Urothelium cell line (cell line): ENCODE data around the gene PTPA.
"Not testable (repeated sequence)": the region's sequence is repeated elsewhere in the genome, so short reads cannot be mapped to it uniquely, and the experiment has no call there.

Source experiments
- DNase-seq: peaks from one replicate; pipeline ENCODE4 v3.0.0; 2011; ENCODE audit warnings: low spot score, mixed read lengths
- FAIRE-seq: peaks from 2 replicates; lab custom pipeline; 2011; peaks lifted over from hg19 to GRCh38; lab: Jason Lieb, UNC

PTPA gene

DNA sequence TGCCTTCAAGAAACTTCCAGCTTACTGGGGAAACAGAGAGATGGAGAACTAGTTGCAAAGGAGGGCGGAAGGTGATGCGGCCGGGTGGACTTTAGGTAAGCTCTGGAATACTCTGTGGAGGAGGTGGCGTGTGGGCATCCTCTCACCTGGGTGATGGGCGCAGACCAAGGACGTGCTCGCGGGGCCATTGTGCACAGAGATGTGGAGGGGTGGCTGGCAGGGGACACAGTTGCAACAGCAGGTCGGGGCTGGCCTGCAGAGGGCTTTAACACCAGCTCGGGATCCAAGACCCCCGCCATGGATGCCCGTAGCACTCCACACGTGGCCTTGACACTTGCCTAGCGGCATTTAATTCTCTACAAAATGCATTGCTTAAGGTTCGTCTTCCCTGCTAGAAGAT lies 40.3 kb downstream of the PTPA start:
- no peak for FAIRE-seq
- no peak for DNase-seq

DNA sequence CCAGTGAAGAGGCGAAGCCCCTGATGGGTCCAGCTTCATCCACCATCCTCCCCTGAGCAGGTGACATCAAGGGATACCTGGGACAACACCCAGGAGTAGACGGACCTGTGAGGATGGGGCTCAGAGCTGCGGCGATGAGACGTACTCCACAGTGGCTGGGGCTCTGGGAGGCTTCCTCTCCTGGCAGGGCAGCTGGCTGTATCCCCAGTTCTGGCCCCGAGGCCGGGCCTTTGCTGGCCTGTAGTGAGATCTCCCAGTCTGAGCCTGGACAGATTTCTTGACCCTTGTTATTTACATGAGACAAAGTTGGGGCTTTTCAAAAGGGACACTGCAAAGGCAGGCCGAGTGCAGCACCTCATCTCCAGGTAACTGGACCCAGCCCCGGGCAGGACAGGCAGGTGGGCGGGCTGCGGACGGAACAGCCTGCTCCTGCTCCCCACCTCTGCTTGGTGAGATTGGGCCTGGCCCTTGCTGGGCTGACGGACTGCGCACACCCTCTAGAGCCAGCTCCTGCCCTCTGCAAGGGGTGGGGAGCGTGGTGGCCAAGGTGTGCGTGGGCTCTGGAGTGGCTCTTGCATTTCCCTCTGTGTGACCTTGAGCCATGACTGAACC lies 43.8 kb downstream of the PTPA start:
- FAIRE-seq: no peak
- no peak for DNase-seq

DNA sequence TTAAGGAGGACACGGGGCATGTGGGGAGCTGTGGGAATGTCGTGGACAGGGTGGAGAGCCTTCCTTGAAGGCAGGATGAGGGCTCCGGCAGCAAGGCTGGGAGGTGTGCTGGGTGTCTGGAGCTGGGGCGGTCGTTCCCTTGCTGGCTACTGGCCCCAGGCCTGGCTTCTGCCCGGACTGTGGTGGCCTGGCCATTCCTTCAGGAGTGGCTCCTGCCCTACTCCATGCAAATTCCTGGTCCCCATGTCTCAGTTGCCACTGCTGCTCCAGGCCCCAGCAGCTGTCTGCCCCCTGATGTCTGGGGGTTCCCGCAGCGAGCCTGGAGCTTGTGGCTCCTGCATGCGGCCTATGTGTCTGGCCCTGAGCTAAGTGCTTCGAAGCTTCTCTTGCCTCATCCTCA lies 44.9 kb downstream of the PTPA start:
- FAIRE-seq (no peak), DNase-seq (no peak)

DNA sequence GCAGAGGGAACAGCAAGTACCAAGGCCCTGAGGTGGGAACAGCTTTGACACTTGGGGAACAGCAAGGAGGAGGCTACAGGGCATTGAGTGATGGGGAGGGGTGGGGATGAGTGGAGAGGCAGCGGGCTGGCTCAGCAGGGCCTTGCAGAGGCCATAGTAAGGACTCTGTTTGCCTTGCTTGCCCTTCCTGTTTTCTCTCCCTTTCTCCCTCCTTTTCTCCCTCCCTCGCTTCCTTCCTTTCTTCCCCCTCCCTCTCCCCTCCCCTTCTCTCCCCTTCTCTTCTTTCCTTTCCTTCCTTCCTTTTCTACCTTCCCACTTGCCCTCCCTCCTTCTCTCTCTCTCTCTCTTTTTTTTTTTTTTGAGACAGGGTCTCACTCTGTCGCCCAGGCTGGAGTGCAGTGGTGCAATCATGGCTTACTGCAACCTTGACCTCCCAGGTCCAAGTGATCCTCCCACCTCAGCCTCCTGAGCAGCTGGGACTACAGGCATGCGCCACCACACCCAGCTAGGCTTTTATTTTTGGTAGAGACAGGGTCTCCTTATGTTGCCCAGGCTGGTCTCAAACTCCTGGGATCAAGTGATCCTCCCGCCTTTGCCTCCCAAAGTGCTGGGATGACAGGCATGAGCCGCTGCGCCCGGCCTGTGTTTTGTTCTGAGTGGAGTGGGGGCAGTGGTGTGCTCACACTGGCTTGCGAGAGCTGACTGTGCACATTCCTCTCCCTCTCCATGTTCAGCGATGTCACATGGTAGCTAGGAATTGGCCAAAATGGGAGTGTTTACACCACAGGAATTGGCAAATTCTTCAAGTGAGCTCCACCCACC lies 49.7 kb downstream of the PTPA start:
- no peak for DNase-seq
- no peak for FAIRE-seq

DNA sequence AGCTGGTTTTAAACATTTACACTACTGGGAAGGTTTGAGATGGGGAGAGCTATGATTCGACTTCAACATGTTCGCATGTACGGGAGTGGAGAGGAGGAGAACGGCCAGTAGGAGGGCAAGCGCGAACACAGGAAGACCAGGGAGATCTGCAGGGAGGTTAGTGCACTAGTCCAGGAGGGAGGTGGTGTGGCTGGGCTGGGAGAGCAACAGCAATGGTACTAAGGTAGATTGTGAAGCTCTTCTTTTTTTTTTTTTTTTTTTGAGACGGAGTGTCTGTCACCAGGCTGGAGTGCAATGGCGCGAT lies 50.3 kb downstream of the PTPA start:
- FAIRE-seq: no peak
- DNase-seq: no peak

DNA sequence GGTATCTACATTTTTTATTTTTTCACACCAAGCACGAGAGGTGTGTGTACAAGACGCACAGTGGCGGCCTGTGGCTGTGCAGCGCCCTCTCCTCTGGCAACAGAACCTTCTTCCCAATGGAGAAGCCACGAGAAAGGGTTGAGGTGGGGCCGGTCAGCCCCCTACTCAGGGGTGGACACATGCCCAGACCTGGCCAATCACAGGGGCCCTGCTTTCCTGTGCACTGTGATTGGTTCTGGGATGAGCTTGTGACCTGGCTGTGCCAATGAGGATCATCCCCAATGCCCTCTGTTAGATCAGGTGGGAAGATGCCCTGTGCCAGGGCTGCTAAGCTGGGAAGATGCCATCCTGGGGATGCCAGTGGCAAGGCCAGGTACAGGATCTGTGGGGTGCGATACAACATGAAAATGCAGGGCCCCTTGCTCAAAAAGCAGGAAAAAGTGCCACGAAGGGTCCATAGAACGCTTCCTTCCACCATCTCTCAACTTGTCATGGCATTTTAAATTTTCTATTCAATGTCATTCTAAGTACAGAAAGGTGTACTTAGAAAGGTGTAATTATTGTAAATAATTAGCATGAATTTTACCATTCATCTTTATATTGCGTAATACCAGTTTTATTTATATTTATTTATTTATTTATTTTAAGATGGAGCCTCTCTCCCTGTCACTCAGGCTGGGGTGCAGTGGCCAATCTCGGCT lies 51.4 kb downstream of the PTPA start:
- no peak for DNase-seq
- no peak for FAIRE-seq

DNA sequence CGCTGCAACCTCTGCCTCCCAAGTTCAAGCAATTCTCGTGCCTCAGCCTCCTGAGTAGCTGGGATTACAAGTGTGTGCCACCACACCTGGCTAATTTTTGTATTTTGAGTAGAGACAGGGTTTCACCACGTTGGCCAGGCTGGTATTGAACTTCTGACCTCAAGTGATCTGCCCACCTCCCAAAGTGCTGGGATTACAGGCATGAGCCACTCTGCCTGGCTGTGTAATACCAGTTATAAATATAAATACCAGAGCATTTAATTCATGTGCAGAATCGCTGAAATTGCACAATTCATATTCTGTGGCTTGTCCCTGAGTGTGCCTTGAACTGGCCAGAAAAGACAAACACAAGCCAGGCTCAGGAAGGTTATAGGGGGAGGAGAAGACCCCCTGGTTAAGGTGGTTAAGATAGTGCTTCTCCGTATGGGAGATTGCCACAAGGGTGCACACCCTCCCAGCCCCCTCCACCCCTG lies 52.0 kb downstream of the PTPA start:
- not testable (repeated sequence) for FAIRE-seq, DNase-seq

DNA sequence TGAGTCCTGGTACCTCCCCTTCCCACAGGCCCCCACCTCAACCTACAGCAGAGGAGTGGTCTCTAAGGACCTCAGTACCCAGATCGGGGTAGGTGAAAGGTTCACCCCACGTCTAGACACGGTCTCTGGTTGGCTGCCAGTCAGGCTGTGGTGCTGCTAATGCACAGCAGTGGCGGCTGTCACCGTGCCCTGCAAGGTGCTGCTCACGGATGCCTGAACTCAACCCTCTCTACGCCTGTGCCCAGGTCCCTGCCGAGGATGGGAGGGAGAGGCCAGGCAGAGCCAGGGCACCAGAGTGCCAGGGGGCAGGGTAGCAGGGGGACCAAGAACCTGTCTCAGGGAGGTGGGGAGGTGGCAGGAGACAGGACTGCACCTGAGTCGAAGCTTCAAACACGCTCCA lies 52.5 kb downstream of the PTPA start:
- FAIRE-seq (no peak), DNase-seq (no peak)

DNA sequence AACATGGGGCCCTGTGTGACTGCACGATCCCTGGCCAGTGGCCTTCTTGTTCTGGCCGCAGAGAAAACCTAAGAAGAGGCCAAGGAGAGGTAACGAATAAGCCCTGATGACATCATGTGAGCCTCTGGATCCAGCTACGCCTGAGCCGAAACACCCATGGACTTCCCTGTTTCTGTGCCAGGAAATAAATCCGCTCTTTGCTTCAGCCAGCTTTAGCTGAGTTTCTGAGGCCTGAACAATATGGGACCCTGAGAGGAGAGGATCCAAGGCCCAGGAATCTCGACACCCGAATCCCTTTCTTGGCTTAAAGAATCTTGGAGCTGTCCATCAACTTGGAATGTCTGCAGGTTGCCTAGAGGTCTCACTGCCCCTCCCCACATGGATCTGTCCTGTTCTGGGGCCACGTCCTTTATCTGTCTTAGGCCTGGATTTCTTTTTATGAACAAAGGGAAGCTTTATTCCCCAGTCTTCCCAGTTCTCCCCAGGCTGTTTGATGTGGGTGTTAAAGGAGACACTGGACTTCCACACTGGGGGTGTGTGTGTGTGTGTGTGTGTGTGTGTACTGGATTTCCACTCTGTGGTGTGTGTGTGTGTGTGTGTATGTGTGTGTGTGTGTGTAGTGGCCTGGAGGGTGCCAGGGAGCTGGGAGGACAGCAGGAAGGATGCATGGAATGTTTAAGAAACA lies 53.2 kb downstream of the PTPA start:
- DNase-seq (no peak), FAIRE-seq (no peak)

DNA sequence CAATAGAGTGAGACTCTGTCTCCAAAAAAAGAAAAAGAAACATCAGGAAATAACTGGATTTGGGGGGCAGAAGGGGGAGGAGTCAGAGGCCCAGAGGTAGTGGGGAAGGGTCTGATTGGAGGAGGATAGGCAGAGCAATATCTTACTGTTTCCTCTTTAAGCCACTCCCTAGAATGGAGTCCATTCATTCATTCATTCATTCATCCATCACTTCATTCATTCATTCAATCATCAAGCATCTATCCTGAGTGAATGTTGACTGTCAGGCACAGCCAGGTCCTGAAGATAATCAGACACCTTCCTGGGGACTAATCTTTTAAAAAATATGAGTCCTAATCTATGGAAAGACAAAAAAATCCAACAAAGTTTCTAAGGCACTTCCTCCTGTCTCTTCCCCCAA lies 54.0 kb downstream of the PTPA start:
- FAIRE-seq: no peak

DNA sequence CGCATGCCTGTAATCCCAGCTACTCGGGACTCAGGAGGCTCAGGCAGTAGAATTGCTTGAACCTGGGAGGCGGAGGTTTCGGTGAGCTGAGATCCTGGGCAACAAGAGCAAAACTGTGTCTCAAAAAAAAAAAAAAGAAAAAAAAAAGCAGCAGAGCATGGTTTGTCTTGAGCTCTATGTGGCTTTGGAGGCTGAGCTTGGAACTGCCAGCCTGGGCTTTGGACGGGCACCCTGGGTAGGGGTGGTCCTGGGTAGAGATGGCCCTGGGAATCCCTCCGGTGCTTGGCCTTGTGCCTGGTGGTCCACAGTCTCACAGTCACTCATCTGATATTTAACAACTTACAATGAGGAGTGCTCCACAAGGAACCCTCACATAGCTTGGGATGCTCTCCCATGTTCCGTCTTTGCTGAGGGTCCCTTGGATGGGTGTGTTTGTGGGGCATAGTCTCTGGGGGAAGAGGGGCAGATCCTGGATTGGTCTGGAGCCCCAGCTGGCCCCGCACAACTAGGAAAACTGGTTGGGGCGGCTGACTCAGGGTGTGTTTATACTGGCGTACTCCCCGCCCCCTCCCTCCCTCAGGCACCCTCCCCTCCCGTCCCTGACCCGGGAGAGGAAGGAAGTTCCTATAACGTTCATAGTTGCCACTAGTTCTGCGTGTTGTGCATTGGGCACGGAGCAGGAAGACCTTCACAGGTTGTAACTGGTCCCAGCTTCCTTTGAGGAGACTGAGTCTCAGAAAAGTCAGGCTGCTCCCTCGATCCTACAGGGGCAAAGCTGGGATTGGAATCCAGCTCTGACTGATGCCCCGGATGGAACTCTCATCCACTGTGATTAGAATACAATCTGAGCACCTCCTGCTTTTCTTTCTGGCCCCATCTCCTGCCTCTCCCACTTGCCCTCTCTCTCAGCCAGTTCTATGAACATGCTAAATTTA lies 55.7 kb downstream of the PTPA start:
- peak; percentile 85 for DNase-seq
- FAIRE-seq: no peak

More for the DNA sequence above, 54.0 kb downstream of the PTPA start:
- no peak for DNase-seq

DNA sequence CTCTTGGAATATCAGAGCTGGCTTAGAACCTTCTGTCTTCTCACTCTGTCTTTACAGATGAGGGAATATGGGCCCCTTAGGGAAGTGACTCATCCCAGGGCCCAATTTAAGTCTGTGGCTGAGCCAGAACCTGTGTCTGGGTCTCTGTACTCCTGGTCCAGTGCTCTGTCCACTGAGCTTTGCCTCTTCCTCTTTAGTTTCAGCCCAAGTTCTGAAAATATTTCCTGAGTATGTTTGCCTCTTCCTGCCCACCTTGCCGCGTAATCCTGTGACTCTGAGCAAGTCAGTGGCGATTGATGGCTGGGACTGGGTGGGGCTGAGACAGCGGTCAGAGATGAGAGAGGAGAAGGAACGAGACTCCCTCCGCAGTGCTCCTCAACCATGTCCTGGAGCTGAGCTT lies 59.0 kb downstream of the PTPA start:
- no peak for FAIRE-seq
- no peak for DNase-seq

DNA sequence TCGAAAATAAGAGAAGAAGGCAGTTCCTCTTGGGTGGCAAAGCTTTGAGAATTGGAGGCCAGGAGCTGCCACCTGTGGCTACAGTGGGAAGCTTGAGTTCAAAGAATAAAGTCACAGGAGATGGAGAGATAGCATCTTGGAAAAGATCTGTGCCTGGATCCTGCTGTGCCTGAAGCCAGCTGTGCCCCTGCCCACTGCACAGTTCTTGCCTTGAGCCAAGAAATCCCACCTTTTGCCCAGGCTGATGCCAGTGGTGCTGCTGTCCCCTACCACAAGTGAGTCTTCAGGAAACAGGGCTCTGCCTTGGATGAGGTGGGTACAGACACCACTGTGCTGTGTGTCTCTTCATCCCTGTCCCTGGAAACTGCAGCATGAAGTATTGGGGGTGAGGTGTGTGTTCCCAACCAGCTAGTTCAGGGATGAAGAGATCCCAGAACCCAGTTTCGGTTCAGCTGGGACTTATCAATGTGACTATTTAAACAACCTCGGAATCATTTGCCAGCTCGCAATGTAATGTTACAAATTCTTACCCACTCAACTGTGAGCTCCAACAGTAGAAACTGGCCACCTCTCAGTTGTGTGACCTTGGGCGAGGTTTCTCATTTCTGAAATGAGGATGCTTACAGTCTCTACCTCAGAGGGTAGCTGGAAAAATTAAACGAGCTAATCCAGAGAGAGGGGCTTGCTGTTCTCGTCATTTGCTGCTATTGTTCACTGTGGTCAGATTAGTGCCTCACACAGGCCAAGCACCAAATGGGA lies 61.0 kb downstream of the PTPA start:
- DNase-seq (no peak), FAIRE-seq (no peak)

DNA sequence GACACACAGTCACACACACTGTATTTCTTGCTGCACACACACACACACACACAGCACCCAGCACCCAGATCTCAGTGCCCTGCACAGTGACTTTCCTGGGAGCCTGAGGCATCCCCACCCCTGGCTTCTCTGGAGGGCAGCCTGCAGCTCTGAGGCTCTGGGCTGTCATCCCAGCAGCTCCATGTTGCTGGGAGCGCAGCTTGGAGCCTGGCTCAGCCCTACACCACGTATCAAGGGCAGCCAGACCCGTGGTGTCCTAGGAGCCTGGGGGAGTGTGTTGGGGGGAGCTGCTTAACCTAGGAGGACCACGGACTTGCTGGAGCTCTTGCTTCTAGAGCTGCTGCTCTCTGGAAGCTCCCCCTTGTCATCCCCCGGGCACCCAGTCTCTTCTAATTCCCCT lies 61.6 kb downstream of the PTPA start:
- DNase-seq: no peak
- no peak for FAIRE-seq

DNA sequence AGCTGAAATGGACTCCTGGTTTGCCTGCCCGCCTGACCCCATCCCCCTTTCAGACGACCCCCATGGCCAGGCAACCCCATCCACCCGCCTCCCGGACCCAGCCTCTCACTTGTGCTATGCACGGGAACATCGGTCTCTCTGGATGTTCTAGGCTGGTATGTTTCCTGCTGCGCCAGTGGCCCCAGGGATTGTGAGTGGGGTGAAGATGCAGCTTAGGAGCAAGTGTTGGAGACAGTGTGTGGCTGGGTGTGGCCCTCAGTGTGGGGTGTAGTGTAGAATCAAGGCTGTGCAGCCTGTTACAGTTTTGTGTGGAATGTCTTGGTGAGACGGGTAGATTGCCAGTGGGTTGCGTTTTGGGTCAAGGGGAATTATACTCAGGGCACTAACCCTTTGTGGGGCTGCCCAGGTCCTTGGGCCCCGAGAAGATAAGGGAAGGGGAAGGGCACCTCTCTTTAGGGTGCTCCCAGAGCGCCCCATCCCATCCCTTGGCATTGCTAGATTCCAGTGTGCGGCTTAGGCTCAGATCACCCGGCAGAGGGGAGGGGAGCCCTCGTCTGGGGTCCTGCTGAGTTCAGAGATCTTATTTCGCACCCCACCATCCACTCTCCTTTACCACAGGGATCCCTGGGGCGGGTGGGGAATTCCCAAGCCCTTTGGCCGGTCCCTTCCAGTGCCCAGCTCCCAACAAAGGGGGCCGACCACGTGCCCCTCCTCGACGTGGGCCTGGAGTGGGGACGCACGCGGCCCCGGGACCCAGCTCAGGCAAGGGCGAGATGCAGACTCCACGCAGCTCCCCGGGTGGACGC lies 62.3 kb downstream of the PTPA start:
- no peak for DNase-seq
- no peak for FAIRE-seq

DNA sequence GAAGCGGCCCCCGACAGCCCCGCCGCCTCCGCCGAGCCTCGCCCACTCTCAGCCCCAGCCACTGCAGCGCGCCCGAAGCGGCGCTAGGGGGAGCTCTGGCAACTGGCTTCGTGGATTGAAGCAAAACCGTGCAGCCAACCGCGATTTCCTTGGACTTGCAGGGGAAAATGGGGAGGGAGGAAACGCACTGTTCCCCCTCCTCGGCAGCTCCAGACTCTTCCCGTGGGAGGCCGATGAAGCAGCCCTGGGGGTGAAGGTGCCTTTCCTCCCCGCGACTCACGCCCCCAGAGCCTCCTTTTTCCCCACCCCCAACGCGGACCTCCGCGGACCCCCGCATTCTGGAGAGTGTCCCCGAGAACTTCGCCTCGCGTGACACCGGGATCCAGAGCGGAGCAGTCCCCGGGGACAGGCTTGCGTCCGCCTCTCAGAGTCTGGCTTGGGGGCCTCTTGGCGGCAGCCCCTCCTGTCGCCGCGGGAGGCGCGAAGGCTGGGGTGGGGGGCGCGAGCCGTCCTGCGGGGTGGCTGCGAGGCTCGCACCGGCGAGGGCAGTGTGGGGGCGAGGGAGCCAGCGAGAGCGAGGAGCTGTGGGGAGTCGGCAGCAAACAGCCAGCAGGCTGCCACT lies 63.0 kb downstream of the PTPA start:
- FAIRE-seq (no peak), DNase-seq (peak; percentile 87)

DNA sequence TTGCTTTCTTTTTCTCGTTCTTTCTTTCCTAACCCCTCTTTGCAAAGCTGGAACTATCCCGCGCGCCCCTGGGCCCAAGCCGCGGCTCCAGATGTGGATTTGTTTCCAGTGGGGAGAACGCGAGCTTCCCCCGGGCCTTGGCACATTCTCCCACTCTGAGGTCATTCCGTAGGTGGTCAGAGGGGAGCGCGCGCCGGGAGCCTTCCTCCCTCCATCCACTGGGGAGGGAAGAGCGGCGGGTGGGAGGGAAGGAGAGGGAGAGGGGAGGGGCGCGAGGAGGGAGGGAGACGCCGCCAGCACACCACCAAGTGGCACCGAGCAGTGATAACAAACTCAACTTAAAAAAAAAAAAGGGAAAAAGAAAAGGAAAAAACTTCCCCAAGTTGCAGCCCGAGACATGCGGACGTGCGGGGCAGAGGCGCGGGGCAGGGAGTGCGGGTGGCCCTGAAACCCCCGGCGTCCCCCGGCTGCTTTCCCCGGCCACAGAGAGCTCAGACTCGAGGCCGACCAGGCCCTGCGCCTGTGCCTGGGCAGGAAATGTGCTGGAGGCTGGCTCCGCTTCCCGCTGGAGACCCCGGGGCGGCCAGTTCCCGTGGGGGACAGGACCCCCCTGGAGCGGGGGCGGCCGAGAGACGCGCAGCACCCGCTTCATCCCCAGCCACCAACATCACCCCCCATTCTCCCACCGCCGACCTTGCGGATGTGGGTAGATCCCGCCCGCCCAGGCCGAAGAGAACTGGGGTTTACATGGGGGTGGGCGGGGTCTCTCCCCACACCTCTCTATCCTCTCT lies 63.7 kb downstream of the PTPA start:
- FAIRE-seq: no peak
- peak; percentile 89 for DNase-seq

DNA sequence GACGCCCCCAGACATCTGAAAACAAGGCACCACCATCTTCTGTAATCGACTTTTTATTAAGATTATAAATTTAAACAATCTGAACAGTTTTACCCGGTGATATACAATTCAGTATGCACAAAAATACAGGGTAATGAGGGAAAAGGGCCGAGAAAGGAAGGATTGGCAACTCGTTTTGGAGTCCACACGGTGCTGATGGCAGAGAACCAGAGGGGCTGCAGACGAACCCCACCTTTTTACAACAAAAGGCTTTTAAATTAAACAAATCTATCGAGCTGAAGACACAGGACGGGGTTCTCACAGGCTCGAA lies 64.3 kb downstream of the PTPA start:
- DNase-seq (no peak), FAIRE-seq (no peak)
